CD4-positive, alpha-beta T cell treated with Interleukin-15 for 1 hour (primary cell): ENCODE measurements around the gene MMP28.

Experiments used
- DNase-seq: peaks from one replicate; pipeline ENCODE4 v3.0.0-alpha.2; 2020

Gene MMP28

GRCh38 chr17:35742496-35742895 lies 52.9 kb downstream of the MMP28 start:
- no peak for DNase-seq

- DNase-seq, result no peak
These were observed 54.2 kb downstream of the MMP28 start for GRCh38 chr17:35740997-35741931.

DNA sequence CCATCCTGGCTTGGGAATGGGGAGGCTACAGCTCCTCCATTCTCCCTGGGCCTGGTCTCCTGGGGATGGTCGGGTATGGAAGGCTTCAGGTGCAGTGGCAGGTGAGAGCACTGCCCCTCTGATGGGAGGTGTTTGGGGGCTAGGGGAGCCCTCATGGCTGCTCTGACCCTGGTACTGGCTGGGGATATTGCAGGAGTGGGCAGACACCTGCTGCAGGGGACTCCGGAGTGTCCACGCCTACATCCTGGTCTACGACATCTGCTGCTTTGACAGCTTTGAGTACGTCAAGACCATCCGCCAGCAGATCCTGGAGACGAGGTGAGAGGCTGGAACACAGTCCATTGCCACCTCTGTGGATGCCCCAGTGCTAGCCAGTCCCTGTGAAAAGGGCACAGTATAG lies 55.2 kb downstream of the MMP28 start:
- DNase-seq, result no peak

GRCh38 chr17:35738519-35739133 lies 56.8 kb downstream of the MMP28 start:
- DNase-seq, result no peak

DNA sequence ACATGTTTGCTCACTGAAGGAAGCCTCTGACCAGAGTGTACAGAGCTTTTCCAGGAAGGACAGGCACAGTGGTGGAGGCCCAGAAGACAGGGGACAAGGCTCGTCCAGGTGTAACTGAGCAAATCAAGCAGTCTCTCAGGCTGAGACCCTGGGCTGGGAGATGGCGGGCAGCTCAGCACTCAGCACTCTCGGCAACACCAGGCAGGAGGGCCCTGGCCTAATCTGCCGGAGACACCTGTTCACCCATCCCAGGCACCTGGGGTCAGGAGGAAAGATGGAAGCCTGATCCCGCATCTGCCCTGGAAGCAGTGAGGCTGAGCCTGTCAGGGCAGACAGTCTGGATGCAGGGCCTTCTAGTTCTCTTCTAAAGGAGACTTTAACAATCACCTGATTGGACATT lies 59.2 kb downstream of the MMP28 start:
- no peak for DNase-seq

DNA sequence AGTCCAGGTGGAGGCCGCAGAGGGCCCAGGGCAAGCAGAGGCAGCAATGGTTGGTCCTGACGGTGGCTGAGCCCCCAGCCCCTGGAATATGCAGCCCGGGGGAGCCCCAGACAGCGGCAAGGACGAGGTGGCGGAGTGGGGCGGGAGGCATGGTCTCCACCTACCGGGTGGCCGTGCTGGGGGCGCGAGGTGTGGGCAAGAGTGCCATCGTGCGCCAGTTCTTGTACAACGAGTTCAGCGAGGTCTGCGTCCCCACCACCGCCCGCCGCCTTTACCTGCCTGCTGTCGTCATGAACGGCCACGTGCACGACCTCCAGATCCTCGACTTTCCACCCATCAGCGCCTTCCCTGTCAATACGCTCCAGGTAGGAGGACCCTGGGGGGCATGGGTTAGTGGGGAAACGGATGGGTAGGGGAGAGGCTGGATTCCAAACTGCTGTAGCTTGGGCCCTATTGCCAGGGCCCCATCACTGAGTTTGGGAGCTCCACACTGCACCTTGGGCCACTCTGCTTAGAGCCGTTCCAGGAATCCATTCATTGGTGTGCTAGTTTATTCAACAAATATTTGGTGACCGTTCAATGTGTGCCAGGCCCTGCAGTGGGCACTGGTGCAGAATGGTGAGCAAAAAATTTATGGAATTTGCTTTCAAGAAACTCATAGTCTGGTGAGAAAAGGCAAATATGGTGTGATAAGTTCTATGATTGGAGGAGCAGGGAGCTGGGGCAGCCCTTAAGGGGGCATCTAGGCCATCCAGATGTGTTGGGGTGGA lies 60.2 kb downstream of the MMP28 start:
- no peak for DNase-seq

DNA sequence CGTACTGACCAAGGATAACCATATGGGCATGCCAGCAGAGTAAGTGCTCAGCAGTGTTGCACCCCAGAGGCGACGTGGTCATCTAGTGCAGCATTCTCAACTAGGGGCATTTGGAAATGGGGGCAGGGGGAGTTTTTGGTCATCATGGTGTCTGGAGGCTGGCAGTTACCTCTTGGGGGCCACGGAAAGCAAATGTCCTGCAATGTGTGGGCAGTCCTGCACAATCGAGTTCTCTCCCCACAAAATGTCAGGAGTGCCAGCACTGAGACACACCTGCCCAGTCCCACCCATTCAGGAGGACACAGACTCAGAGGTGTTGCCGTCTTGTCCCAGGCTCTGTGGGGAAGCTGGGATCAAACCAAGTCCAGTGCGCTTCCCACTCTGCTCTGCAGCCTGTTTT lies 61.0 kb downstream of the MMP28 start:
- DNase-seq, result no peak

- DNase-seq, result no peak
These were observed 62.1 kb downstream of the MMP28 start for GRCh38 chr17:35733366-35733765.

DNA sequence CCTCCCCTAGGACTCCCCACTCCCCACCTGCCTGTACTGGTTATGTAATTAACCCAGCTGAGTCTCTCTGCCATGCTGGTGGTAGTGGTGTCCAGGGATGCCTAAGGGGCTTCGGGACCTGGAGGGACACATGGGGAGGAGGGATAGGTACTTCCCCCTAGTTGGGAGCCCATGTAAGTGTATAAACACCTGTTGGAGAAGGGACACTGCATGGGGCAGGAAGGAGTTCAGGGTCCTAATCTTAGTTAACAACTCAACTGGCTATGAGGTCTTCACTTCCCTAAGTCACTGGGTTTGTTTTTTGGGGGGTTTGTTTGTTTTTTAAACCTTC lies 62.7 kb downstream of the MMP28 start:
- DNase-seq, result no peak

DNA sequence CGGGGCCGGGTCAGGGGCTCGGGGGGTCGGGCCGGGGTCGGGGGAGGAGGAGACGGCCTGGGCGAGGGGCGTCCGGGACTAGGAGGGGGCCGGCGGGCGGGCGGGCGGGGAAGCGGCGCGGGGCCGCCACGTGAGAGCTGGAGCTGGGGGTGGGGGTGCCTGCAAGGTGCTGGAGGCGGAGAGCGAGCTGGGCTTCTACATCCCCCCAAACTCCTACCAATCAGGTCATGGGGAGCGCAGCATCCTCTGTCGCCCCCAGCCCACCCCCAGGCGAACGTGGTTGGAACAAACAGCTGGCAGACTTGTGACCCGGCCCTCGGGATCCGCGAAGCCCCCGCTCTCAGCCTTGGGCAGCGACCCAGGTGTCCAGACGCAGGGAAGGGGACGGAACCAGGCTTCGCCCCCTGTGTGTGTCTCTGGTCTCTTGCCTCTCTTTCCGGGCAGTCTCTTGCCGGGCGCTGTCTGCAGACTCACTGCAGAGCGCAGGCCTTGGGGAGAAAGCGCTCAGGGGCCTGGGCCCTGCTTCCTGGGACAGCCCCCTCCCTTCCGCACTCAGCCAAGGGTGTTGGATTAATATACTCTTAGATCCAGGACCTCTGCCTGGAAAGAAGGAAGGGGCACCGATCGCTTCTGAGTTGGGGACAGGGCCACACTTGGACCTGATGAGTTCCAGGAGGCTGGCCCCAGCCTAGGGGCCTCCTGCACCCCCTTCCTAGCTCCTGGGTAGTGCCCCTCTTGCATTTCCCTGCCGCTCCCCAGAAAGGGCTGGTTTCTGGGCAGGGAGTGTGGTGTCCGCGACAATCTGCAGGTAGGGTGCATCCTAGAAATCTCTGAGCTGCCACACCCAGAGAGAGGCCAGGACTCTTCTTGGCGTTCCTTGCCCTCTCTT lies 63.3 kb downstream of the MMP28 start:
- DNase-seq, result no peak

GRCh38 chr17:35731239-35731916 lies 64.1 kb downstream of the MMP28 start, which contains the start of gene RASL10B:
TSS of gene RASL10B (plus strand) at chr17:35731639. CDS start at chr17:35735185, 3,546 bp downstream.
- DNase-seq, result no peak

- DNase-seq, result no peak
These were observed 64.9 kb downstream of the MMP28 start for GRCh38 chr17:35730400-35731005.

DNA sequence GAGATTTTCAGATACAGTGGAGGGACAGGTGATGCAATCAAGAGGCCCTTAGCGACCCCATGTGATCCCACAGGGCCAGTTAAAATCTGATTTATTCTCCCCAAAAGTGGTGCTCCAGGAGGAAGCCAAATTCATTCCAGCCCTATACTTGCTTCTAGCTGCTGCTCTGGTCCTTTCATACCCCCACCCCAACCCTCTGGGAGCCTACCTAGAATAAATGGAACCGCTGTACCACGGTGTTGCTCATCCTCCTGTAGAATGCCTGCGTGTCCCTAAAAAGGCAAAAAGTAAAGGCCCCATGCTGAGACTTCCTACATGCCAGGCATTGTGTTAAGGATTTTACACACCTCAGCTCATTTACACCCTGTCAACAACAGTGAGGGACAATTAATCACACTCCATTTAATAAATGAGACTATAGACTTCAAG lies 66.0 kb downstream of the MMP28 start:
- no peak for DNase-seq

GRCh38 chr17:35728551-35728950 lies 66.9 kb downstream of the MMP28 start:
- no peak for DNase-seq

DNA sequence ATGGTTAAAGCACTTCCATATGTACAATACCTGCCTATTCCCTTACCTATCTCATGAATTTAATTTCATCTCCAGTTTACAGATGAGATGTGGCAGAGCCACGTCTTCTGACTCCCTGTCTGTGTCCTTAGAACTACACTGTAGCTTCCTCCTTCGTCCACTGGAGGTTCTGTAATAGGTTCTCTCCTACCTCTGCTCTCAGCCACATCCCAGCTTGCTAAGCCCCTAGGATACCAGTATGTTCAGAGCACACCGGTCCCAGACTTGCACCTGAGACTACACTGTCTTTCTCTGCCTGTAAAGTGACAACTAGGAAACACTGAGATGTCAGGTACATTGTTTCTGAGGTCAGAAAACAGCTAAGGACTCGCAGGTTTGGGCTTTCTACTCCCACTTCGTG lies 67.8 kb downstream of the MMP28 start:
- no peak for DNase-seq

GRCh38 chr17:35726953-35727460 lies 68.4 kb downstream of the MMP28 start:
- no peak for DNase-seq

DNA sequence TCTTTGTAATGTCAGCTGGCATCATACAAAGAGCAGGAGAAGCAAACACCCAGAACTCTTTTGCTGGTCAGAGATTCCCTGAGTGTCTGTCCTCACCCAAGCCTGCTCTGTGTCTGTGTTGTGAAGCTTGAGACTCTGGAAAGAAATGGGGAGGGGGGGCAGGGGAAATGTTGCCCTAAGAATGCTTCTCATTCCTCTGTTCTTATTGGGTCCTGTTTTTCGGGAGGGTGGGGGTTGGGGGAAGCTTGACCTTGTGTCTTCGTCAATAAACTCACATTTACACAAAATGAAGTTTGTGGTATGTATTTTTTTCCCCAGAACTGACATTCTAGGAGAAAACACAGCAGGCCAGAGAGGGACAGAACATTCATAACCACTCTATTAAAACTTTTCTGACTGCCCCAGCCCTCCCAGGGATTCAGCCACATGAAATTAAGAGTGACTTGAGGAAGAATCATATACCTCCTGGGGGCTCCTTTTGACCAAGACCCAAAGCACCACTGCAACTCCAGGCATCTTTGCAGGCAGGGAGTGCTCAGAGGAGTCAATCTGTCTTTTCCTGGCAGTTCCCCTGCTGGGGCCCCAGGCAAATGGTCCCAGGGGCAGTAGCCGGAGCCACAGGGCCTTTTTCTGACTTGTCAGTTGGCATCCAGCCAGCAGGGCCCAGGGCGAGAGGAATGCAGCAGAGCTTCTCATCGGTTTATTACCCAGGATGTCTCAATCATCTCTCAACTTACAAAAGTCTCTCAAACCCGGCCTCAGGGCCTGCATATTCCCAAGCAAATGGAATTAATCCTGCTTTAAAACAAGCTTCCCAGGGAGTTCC lies 69.1 kb downstream of the MMP28 start:
- DNase-seq, result no peak

DNA sequence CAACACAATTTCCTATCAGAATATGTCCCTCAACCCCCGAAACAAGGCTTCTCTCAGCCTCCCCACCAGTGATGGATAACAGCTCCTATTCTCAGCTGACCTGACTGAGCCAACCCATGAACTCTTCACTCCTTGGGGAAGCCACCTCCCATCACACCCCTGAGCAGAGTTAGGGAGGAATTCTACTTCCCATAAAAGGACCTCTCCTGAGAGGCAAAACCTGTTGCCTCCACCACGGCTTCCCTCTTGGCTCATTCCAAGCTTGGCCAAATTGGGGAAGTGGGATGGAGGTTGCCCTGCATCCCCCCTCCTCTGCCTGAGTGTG lies 69.7 kb downstream of the MMP28 start:
- DNase-seq, result no peak

- DNase-seq, result no peak
These were observed 70.4 kb downstream of the MMP28 start for GRCh38 chr17:35725058-35725457.

- DNase-seq, result no peak
These were observed 71.7 kb downstream of the MMP28 start for GRCh38 chr17:35723735-35724134.

- DNase-seq, result no peak
These were observed 78.0 kb downstream of the MMP28 start for GRCh38 chr17:35717475-35717874.
